HCT116 (cell line): ENCODE data around the gene UBE2E2. TPM values are rescaled to one million over a fixed set of nuclear protein-coding genes. Genes with fewer than 3 reads are reported as not detected.

ENCODE experiments used
- ATAC-seq: fragments of 200-7000 bp; cut with Tn5 transposase; 2 replicates; pipeline ENCODE4 v1.9.1; 2020; ENCODE audit warnings: mild to moderate bottlenecking, moderate library complexity
- BruUV-seq: library from RNA; stranded (reverse); fragments of 400-500 nt; replicated peaks from 2 replicates; lab custom pipeline; 2021; lab: Mats Ljungman, UMichigan
- CTCF ChIA-PET: fragments of 300-600 bp; sonication (Branson Sonifier 250); formaldehyde crosslinking; loops from one replicate; lab custom pipeline; 2021; ENCODE audit warnings: antibody characterized with exemption; lab: Charles Lee
- POLR2A ChIA-PET: fragments of 300-600, 350-600 bp; sonication (Branson Sonifier 250); formaldehyde crosslinking; loops from one replicate; lab custom pipeline; 2021; ENCODE audit warnings: antibody characterized with exemption; lab: Charles Lee
- RAD21 ChIA-PET, 2 experiments: fragments of 300-600 bp; sonication (Branson Sonifier 250); formaldehyde crosslinking; loops; one replicate each; lab custom pipeline; 2023; ENCODE audit warnings: low total read pairs in 2 of 2; ENCODE audit not compliant: uncharacterized antibody in 2 of 2, unreplicated experiment in 2 of 2, low non-redundant PET in 1 of 2; lab: Charles Lee
- DNase-seq: peaks from one replicate; pipeline ENCODE4 v3.0.0-alpha.2; 2010; ENCODE audit warnings: low read depth, low spot score
- H2AFZ ChIP-seq: fragments of 200-600 bp; shearing (Covaris generic), sonication (generic); 2 replicates; pipeline ENCODE4 v1.6.1; 2017; ENCODE audit warnings: low read depth, mixed run types, mixed read lengths, antibody characterized with exemption, low read length; ENCODE audit not compliant: poor library complexity, severe bottlenecking
- H3K27ac ChIP-seq: 2 replicates; pipeline ENCODE4 v1.5.1; 2012; ENCODE audit warnings: low read depth, low read length
- H3K27me3 ChIP-seq: fragments of 200-600 bp; sonication (generic); 2 replicates; pipeline ENCODE4 v1.6.1; 2016; ENCODE audit warnings: mixed run types, low read length, mixed read lengths; ENCODE audit not compliant: insufficient read depth
- H3K36me3 ChIP-seq, 2 experiments: fragments of 200-500 bp in 1 of 2; fragments of 200-600 bp in 1 of 2; sonication (Bioruptor generic) in 1 of 2; sonication (generic) in 1 of 2; 2 replicates each; pipeline versions ENCODE4 v1.5.1 to v1.6.1; 2014 to 2016; ENCODE audit warnings: low read length in 2 of 2, inconsistent platforms in 1 of 2, mixed read lengths in 1 of 2, mixed run types in 1 of 2; ENCODE audit not compliant: insufficient read depth in 2 of 2, control insufficient read depth in 1 of 2
- H3K4me1 ChIP-seq, 2 experiments: fragments of 200-600 bp in 1 of 2; sonication (generic) in 1 of 2; 2 replicates each; pipeline versions ENCODE4 v1.5.1 to v1.6.1; 2012 to 2017; ENCODE audit warnings: low read length in 2 of 2, inconsistent platforms in 1 of 2, mild to moderate bottlenecking in 1 of 2, mixed read lengths in 1 of 2, mixed run types in 1 of 2, moderate library complexity in 1 of 2; ENCODE audit not compliant: insufficient read depth in 2 of 2, control insufficient read depth in 1 of 2
- H3K4me2 ChIP-seq: fragments of 200-600 bp; sonication (generic); 2 replicates; pipeline ENCODE4 v1.6.1; 2017; ENCODE audit warnings: mixed run types, low read length, mixed read lengths
- H3K4me3 ChIP-seq, 2 experiments: fragments of 200-600 bp in 1 of 2; sonication (generic) in 1 of 2; replicated peaks in 1 of 2; 2 replicates each; pipeline ENCODE4 v1.5.1; 2011 to 2016; ENCODE audit warnings: low read length in 2 of 2, control low read depth in 1 of 2, low read depth in 1 of 2, mild to moderate bottlenecking in 1 of 2, mixed read lengths in 1 of 2, mixed run types in 1 of 2
- H3K79me2 ChIP-seq: fragments of 200-600 bp; sonication (generic); 2 replicates; pipeline ENCODE4 v1.6.1; 2017; ENCODE audit warnings: mild to moderate bottlenecking, mixed run types, low read length, moderate library complexity, mixed read lengths; ENCODE audit not compliant: insufficient read depth
- H3K9ac ChIP-seq: fragments of 200-600 bp; sonication (generic); 2 replicates; pipeline ENCODE4 v1.6.1; 2016; ENCODE audit warnings: low read length, mixed read lengths
- H3K9me2 ChIP-seq: fragments of 200-600 bp; sonication (generic), shearing (Covaris generic); 2 replicates; pipeline ENCODE4 v1.6.1; 2017; ENCODE audit warnings: mixed run types, mild to moderate bottlenecking, moderate library complexity; ENCODE audit not compliant: insufficient read depth
- H3K9me3 ChIP-seq, 2 experiments: fragments of 200-500 bp in 1 of 2; fragments of 200-600 bp in 1 of 2; sonication (Bioruptor generic) in 1 of 2; sonication (generic) in 1 of 2; 2 replicates each; pipeline ENCODE4 v1.6.1; 2014 to 2017; ENCODE audit warnings: low read length in 2 of 2, mixed read lengths in 2 of 2, inconsistent platforms in 1 of 2, low read depth in 1 of 2, mild to moderate bottlenecking in 1 of 2, mixed run types in 1 of 2, moderate library complexity in 1 of 2; ENCODE audit not compliant: control insufficient read depth in 1 of 2, insufficient read depth in 1 of 2
- H4K20me1 ChIP-seq: fragments of 200-600 bp; sonication (generic), shearing (Covaris generic); 2 replicates; pipeline ENCODE4 v1.6.1; 2017; ENCODE audit warnings: mixed run types, mild to moderate bottlenecking, moderate library complexity; ENCODE audit not compliant: insufficient read depth
- ATF3 ChIP-seq: IDR thresholded peaks from 2 replicates; pipeline ENCODE4 v1.6.1; 2012
- CEBPB ChIP-seq: IDR thresholded peaks from 2 replicates; pipeline ENCODE4 v1.6.1; 2012; ENCODE audit warnings: low read depth
- EGR1 ChIP-seq: IDR thresholded peaks from 2 replicates; pipeline ENCODE4 v1.6.1; 2012; ENCODE audit warnings: low read depth
- EZH2phosphoT487 ChIP-seq: fragments of 200-600 bp; IDR thresholded peaks from 2 replicates; pipeline ENCODE4 v1.6.1; 2018; ENCODE audit warnings: antibody characterized with exemption, borderline replicate concordance
- FOSL1 ChIP-seq: IDR thresholded peaks from 2 replicates; pipeline ENCODE4 v1.6.1; 2012; ENCODE audit warnings: low read depth
- POLR2AphosphoS5 ChIP-seq: IDR thresholded peaks from 2 replicates; pipeline ENCODE4 v1.6.1; 2011; ENCODE audit warnings: mild to moderate bottlenecking, low read depth, low read length, moderate library complexity
- RAD21 ChIP-seq: IDR thresholded peaks from 2 replicates; pipeline ENCODE4 v1.6.1; 2012; ENCODE audit warnings: low read depth, mild to moderate bottlenecking
- REST ChIP-seq: IDR thresholded peaks from 2 replicates; pipeline ENCODE4 v1.6.1; 2012; ENCODE audit warnings: low read depth
- SIN3A ChIP-seq: IDR thresholded peaks from 2 replicates; pipeline ENCODE4 v1.6.1; 2012; ENCODE audit warnings: low read depth
- SP1 ChIP-seq: IDR thresholded peaks from 2 replicates; pipeline ENCODE4 v1.6.1; 2012; ENCODE audit warnings: low read depth
- SRF ChIP-seq: IDR thresholded peaks from 2 replicates; pipeline ENCODE4 v1.6.1; 2012; ENCODE audit warnings: low read depth
- ZNF274 ChIP-seq: fragments of 200-500 bp; sonication (Bioruptor generic); IDR thresholded peaks from 2 replicates; pipeline ENCODE4 v1.6.1; 2014; ENCODE audit warnings: mild to moderate bottlenecking, low read depth, low read length, inconsistent platforms
- intact Hi-C: fragments of 100-400 bp; cut with micrococcal nuclease; formaldehyde crosslinking; loops from 2 replicates; pipeline ENCODE4 v1.10.0; 2022
- total RNA-seq: library from RNA; stranded (reverse); gene quantifications from one replicate; pipeline ENCODE4 v1.2.1, GENCODE V29; 2021; ENCODE audit not compliant: unreplicated experiment

The UBE2E2 gene
- total RNA-seq, 1 experiment from 2014 or later = 21.4 TPM

DNA sequence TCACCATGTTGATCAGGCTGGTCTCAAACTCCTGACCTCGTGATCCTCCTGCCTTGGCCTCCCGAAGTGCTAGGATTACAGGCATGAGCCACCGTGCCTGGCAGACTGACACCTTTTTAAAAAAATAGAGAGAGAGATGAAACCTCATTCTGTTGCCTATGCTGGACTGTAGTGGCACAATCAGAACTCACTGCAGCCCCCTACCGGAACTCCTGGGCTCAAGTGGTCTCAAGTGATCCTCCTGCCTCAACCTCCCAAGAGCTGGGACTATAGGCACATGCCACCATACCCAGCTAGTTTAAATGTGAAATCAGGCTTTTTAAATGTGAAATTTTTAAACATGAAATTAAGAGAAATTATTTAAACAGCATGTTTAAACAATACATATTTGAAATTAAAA lies 337.5 kb downstream of the UBE2E2 start:
- no peak overlapping the region for H3K9ac ChIP-seq
- H3K4me1 ChIP-seq = no peaks in the 10 kb centered on the region
- H3K9me3 ChIP-seq = no peaks in the 10 kb centered on the region
- H3K4me3 ChIP-seq = no peak overlapping the region
- H3K9me2 ChIP-seq = no peaks in the 10 kb centered on the region
- H3K36me3 ChIP-seq = no peaks in the 10 kb centered on the region
- no peak for ATAC-seq
- CTCF ChIA-PET = no interaction called here
- no peak overlapping the region for H2AFZ ChIP-seq
- no peak overlapping the region for H3K4me2 ChIP-seq
- POLR2A ChIA-PET = no interaction called here
- TF ChIP-seq SP1 = no peak
- no peak for TF ChIP-seq POLR2AphosphoS5
- TF ChIP-seq SIN3A = no peak
- TF ChIP-seq FOSL1 = no peak
- no peak for TF ChIP-seq SRF
- TF ChIP-seq REST = no peak
- no peak for TF ChIP-seq CEBPB
- no peak for TF ChIP-seq ATF3
- no peak for TF ChIP-seq EZH2phosphoT487
- TF ChIP-seq EGR1 = no peak
- TF ChIP-seq RAD21 = no peak
- no peak for TF ChIP-seq ZNF274
- intact Hi-C loops = no loop called here
- no peak overlapping the region for H3K27ac ChIP-seq
- RAD21 ChIA-PET = no interaction called here
- DNase-seq = no peak
- no peaks in the 10 kb centered on the region for H4K20me1 ChIP-seq
- no peaks in the 10 kb centered on the region for H3K27me3 ChIP-seq
- no peaks in the 10 kb centered on the region for H3K79me2 ChIP-seq
- BruUV-seq = no TSS peak
